ENCODE measurements around the gene TTLL3. TPM values are rescaled to one million over a fixed set of nuclear protein-coding genes. Genes with fewer than 3 reads are reported as not detected.
"Not testable (repeated sequence)": the region's sequence is repeated elsewhere in the genome, so short reads cannot be mapped to it uniquely, and the experiment has no call there.

The TTLL3 gene
- total RNA-seq, 5 donors from 2014 or later (not counting 1 experiment from before 2014, with no cell fraction given): 59.8 to 94.9 (median 67.4) TPM

- ATAC-seq (replicated peaks in 1 of 4) (no peak), DNase-seq (no peak)
- Mint-ChIP-seq H3K36me3 (no peaks in the 10 kb centered on the region), H3K4me3 (no peak overlapping the region), H3K27me3 (no peaks in the 10 kb centered on the region), H3K9me3 (no peaks in the 10 kb centered on the region), H3K27ac (no peak overlapping the region), H3K4me1 (peaks cover 13 to 36% (median 29%) of the 10 kb centered on the region in 3 donors)
- Histone ChIP-seq H3K36me3 (ENCODE audit: control insufficient read depth in 2 of 2, extremely low read depth in 1 of 2, insufficient read depth in 1 of 2, low read length in 1 of 2) (no peaks in the 10 kb centered on the region), H3K4me3 (ENCODE audit: control insufficient read depth in 1 of 2, extremely low read depth in 1 of 2, low read length in 1 of 2) (no peak overlapping the region), H3K9me3 (no peaks in the 10 kb centered on the region), H3K27me3 (replicated peaks in 1 of 2; ENCODE audit: control insufficient read depth in 2 of 2, extremely low read depth in 1 of 2, insufficient read depth in 2 of 2, low read length in 1 of 2) (peaks cover 0 to 9% of the 10 kb centered on the region in 2 experiments), H3K4me1 (ENCODE audit: control insufficient read depth in 1 of 2, extremely low read depth in 1 of 2, insufficient read depth in 2 of 2, low read length in 2 of 2) (peaks cover 2 to 19% of the 10 kb centered on the region in 2 experiments), H3K27ac (ENCODE audit: low read length) (no peak overlapping the region)
- WGBS (ENCODE audit: insufficient coverage): no CpG with 5 or more reads among the region's 7 CpGs
- ChIA-PET POLR2A (interaction anchor here in 1 of 2 donors (0.6 kb wide), 1 partner anchor 71 kb away, joined by 3 read pairs; no protein-coding TSS in a partner anchor), CTCF (no interaction called here)
Observed at GRCh38 chr3:9767418-9767817, 42.6 kb upstream of the TTLL3 start.

DNA sequence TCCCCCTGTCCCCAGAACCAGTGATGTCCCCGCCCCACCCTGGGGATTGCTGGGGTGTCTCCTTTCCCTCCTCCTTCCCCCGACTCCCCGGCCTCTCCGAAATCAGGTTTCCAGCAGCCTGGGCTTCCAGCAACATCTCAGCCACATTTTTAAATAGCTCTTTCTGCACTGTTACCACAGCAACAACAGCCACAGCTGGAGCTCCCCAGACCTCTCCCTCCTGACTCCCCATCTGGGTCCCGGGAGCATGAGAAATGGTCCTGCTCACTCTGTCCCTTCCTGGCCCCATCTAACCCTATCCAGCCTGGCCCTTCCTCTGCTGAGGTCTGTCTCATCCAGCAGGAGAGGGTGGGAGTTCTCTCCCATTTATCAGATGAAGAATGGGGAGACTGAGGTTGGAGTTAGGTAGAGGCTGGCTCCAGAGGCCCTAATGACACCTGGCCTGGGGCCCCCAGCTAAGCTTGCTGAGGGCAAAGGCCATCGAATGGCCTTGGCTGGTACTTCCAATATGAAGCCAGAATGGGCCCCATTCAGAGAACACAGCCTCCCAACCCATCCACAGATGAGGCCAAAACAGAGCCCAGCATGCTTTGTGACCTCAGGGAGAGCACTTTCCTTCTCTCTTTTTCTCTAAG, 41.8 kb upstream of the TTLL3 start:
- Mint-ChIP-seq H3K4me3 (peak overlapping the region in 1 of 3 donors; percentile 54), H3K9me3 (no peaks in the 10 kb centered on the region)

GRCh38 chr3:9769012-9769411, 41.0 kb upstream of the TTLL3 start:
- H3K4me3 ChIP-seq (ENCODE audit: control insufficient read depth in 1 of 2, extremely low read depth in 1 of 2, low read length in 1 of 2): peak overlapping the region in 1 of 2 donors; percentile 19
- H3K36me3 ChIP-seq (ENCODE audit: control insufficient read depth in 2 of 2, extremely low read depth in 1 of 2, insufficient read depth in 1 of 2, low read length in 1 of 2): no peaks in the 10 kb centered on the region
- peaks cover 0 to 9% of the 10 kb centered on the region in 2 experiments for H3K27me3 ChIP-seq (replicated peaks in 1 of 2; ENCODE audit: control insufficient read depth in 2 of 2, extremely low read depth in 1 of 2, insufficient read depth in 2 of 2, low read length in 1 of 2)
- no peaks in the 10 kb centered on the region for H3K9me3 ChIP-seq
- H3K4me1 ChIP-seq (ENCODE audit: control insufficient read depth in 1 of 2, extremely low read depth in 1 of 2, insufficient read depth in 2 of 2, low read length in 2 of 2): peaks cover 2 to 19% of the 10 kb centered on the region in 2 experiments
- Mint-ChIP-seq H3K36me3 (no peaks in the 10 kb centered on the region), H3K27me3 (no peaks in the 10 kb centered on the region), H3K4me3 (peak overlapping the region; percentile 43 to 65 (median 54)), H3K4me1 (peaks cover 13 to 36% (median 29%) of the 10 kb centered on the region in 3 donors), H3K27ac (peak overlapping the region in 1 of 2 donors; percentile 3), H3K9me3 (no peaks in the 10 kb centered on the region)
- WGBS (ENCODE audit: insufficient coverage): 97% methylated on average over 5 of the region's 5 CpGs
- ChIA-PET POLR2A (interaction anchor here in 1 of 2 donors (0.5 to 0.6 kb wide), 2 partner anchors 12 to 406 kb away, joined by 4 to 7 read pairs; no protein-coding TSS in a partner anchor), CTCF (no interaction called here)
- H3K27ac ChIP-seq (ENCODE audit: low read length): no peak overlapping the region
- no peak for DNase-seq
- no peak for ATAC-seq (replicated peaks in 1 of 4)

More for the DNA sequence above, 41.8 kb upstream of the TTLL3 start:
- Mint-ChIP-seq H3K36me3 (no peaks in the 10 kb centered on the region), H3K27me3 (no peaks in the 10 kb centered on the region), H3K27ac (peak overlapping the region in 1 of 2 donors; percentile 48), H3K4me1 (peaks cover 13 to 36% (median 29%) of the 10 kb centered on the region in 3 donors)
- Histone ChIP-seq H3K27ac (ENCODE audit: low read length) (no peak overlapping the region), H3K36me3 (ENCODE audit: control insufficient read depth in 2 of 2, extremely low read depth in 1 of 2, insufficient read depth in 1 of 2, low read length in 1 of 2) (no peaks in the 10 kb centered on the region), H3K4me3 (ENCODE audit: control insufficient read depth in 1 of 2, extremely low read depth in 1 of 2, low read length in 1 of 2) (no peak overlapping the region), H3K9me3 (no peaks in the 10 kb centered on the region), H3K4me1 (ENCODE audit: control insufficient read depth in 1 of 2, extremely low read depth in 1 of 2, insufficient read depth in 2 of 2, low read length in 2 of 2) (peaks cover 2 to 19% of the 10 kb centered on the region in 2 experiments), H3K27me3 (replicated peaks in 1 of 2; ENCODE audit: control insufficient read depth in 2 of 2, extremely low read depth in 1 of 2, insufficient read depth in 2 of 2, low read length in 1 of 2) (peaks cover 0 to 9% of the 10 kb centered on the region in 2 experiments)
- DNase-seq (no peak), ATAC-seq (replicated peaks in 1 of 4) (no peak)
- 87% methylated on average over 3 of the region's 6 CpGs for WGBS (ENCODE audit: insufficient coverage)
- CTCF ChIA-PET: no interaction called here
- POLR2A ChIA-PET: no interaction called here

- Mint-ChIP-seq H3K4me1 (peaks cover 13 to 36% (median 29%) of the 10 kb centered on the region in 3 donors), H3K36me3 (no peaks in the 10 kb centered on the region), H3K27ac (peak within 1 kb of the TSS in 1 of 2 donors; percentile 16), H3K27me3 (no peaks in the 10 kb centered on the region), H3K4me3 (peak within 1 kb of the TSS; percentile 53 to 68 (median 54)), H3K9me3 (no peaks in the 10 kb centered on the region)
- 9% methylated on average over 46 of the region's 49 CpGs for whole genome bisulfite sequencing (ENCODE audit: insufficient coverage)
- ATAC-seq (replicated peaks in 1 of 4) (peak; percentile 92 to 99 (median 94)), DNase-seq (peak in 33 of 35 experiments; percentile 23 to 62 (median 38))
- peak within 1 kb of the TSS; percentile 50 to 74 for H3K4me3 ChIP-seq (ENCODE audit: control insufficient read depth in 1 of 2, extremely low read depth in 1 of 2, low read length in 1 of 2)
- ChIA-PET CTCF (no interaction called here), POLR2A (interaction anchor here in 1 of 2 donors (0.5 to 0.8 kb wide), 2 partner anchors 12 to 17 kb away, joined by 3 to 4 read pairs; no protein-coding TSS in a partner anchor)
- H3K27ac ChIP-seq (ENCODE audit: low read length): no peak within 1 kb of the TSS
- peaks cover 0 to 9% of the 10 kb centered on the region in 2 experiments for H3K27me3 ChIP-seq (replicated peaks in 1 of 2; ENCODE audit: control insufficient read depth in 2 of 2, extremely low read depth in 1 of 2, insufficient read depth in 2 of 2, low read length in 1 of 2)
- peaks cover 2 to 19% of the 10 kb centered on the region in 2 experiments for H3K4me1 ChIP-seq (ENCODE audit: control insufficient read depth in 1 of 2, extremely low read depth in 1 of 2, insufficient read depth in 2 of 2, low read length in 2 of 2)
- no peaks in the 10 kb centered on the region for H3K9me3 ChIP-seq
- no peaks in the 10 kb centered on the region for H3K36me3 ChIP-seq (ENCODE audit: control insufficient read depth in 2 of 2, extremely low read depth in 1 of 2, insufficient read depth in 1 of 2, low read length in 1 of 2)
Observed at GRCh38 chr3:9769426-9770275, 40.4 kb upstream of the TTLL3 start, which contains the start of gene CAMK1. Gene CAMK1, minus strand, starts transcription at chr3:9769947. Its CDS starts 2,198 bp downstream, at chr3:9767749.

DNA sequence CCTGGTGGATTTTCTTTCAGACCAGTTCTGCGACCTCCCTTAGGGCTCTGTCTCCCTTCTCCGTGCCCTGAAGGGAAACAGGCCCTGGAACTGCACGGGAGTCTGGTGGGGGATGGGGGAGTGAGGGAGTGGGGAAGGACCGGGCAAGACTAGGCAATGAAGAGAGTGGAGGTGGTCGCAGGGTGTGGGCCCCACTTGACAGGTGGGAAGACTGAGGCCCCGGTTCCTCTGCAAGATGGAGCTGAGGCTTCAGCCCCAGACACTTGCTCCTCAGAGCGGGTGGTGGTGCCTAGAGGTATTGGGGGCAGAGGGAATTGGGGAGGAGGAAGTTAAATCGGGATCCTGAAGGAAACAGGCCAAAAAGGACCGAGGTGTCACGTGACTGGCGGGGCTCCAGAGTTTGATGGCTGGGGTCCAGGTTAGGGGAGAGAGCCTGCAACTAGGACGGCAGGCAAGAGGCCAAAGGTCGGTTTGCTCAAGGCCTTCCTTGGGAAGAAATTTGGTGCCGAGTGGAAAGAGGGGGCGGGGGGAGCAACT, 39.7 kb upstream of the TTLL3 start:
- no peaks in the 10 kb centered on the region for H3K36me3 ChIP-seq (ENCODE audit: control insufficient read depth in 2 of 2, extremely low read depth in 1 of 2, insufficient read depth in 1 of 2, low read length in 1 of 2)
- H3K27ac ChIP-seq (ENCODE audit: low read length): no peak overlapping the region
- no peak for ATAC-seq (replicated peaks in 1 of 4)
- H3K4me1 Mint-ChIP-seq: peaks cover 13 to 36% (median 29%) of the 10 kb centered on the region in 3 donors
- peak overlapping the region; percentile 53 to 68 (median 54) for H3K4me3 Mint-ChIP-seq
- no peaks in the 10 kb centered on the region for H3K27me3 Mint-ChIP-seq
- peaks cover 2 to 19% of the 10 kb centered on the region in 2 experiments for H3K4me1 ChIP-seq (ENCODE audit: control insufficient read depth in 1 of 2, extremely low read depth in 1 of 2, insufficient read depth in 2 of 2, low read length in 2 of 2)
- WGBS (ENCODE audit: insufficient coverage): 69% methylated on average over 9 of the region's 15 CpGs
- H3K4me3 ChIP-seq (ENCODE audit: control insufficient read depth in 1 of 2, extremely low read depth in 1 of 2, low read length in 1 of 2): peak overlapping the region; percentile 50 to 74
- no peaks in the 10 kb centered on the region for H3K9me3 ChIP-seq
- no peaks in the 10 kb centered on the region for H3K9me3 Mint-ChIP-seq
- no peak for DNase-seq
- ChIA-PET CTCF (no interaction called here), POLR2A (interaction anchor here (0.6 to 0.8 kb wide), 2 partner anchors 18 to 23 kb away, joined by 3 to 4 read pairs; no protein-coding TSS in a partner anchor)
- no peaks in the 10 kb centered on the region for H3K36me3 Mint-ChIP-seq
- H3K27ac Mint-ChIP-seq: peak overlapping the region in 1 of 2 donors; percentile 16
- H3K27me3 ChIP-seq (replicated peaks in 1 of 2; ENCODE audit: control insufficient read depth in 2 of 2, extremely low read depth in 1 of 2, insufficient read depth in 2 of 2, low read length in 1 of 2): peaks cover 0 to 9% of the 10 kb centered on the region in 2 experiments

DNA sequence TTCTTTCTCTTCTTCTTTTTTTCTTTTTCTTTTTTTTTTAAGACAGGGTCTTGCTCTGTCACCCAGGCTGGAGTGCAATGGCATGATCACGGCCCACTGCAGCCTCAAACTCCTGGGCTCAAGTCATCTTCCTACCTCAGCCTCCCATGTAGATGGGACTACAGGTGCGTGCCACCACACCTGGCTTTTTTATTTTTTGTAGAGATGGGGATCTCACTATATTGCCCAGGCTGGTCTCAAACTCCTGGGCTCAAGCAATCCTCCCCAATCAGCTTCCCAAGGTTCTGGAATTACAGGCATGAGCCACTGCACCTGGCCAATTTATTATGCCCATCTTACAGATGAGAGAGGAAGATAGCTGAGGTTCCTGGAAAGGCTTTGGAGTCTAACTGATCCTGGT, 39.1 kb upstream of the TTLL3 start:
- not testable (repeated sequence) for H3K36me3 ChIP-seq (ENCODE audit: control insufficient read depth in 2 of 2, extremely low read depth in 1 of 2, insufficient read depth in 1 of 2, low read length in 1 of 2); H3K9me3 ChIP-seq; H3K27ac ChIP-seq (ENCODE audit: low read length); H3K27me3 Mint-ChIP-seq; H3K27me3 ChIP-seq (replicated peaks in 1 of 2; ENCODE audit: control insufficient read depth in 2 of 2, extremely low read depth in 1 of 2, insufficient read depth in 2 of 2, low read length in 1 of 2); DNase-seq; H3K36me3 Mint-ChIP-seq; H3K9me3 Mint-ChIP-seq; ATAC-seq (replicated peaks in 1 of 4); H3K4me3 ChIP-seq (ENCODE audit: control insufficient read depth in 1 of 2, extremely low read depth in 1 of 2, low read length in 1 of 2)
- H3K4me1 ChIP-seq (ENCODE audit: control insufficient read depth in 1 of 2, extremely low read depth in 1 of 2, insufficient read depth in 2 of 2, low read length in 2 of 2): peaks cover 2 to 19% of the 10 kb centered on the region in 2 experiments
- H3K4me3 Mint-ChIP-seq: peak overlapping the region; percentile 25 to 56 (median 54)
- POLR2A ChIA-PET: interaction anchor here in 1 of 2 donors (0.6 kb wide), 1 partner anchor 23 kb away, joined by 4 read pairs; no protein-coding TSS in a partner anchor
- H3K4me1 Mint-ChIP-seq: peaks cover 13 to 38% (median 29%) of the 10 kb centered on the region in 3 donors
- no CpG with 5 or more reads among the region's 2 CpGs for WGBS (ENCODE audit: insufficient coverage)
- CTCF ChIA-PET: interaction anchor here in 1 of 2 donors (0.7 kb wide), 1 partner anchor 15 kb away, joined by 3 read pairs; no protein-coding TSS in a partner anchor
- peak overlapping the region in 1 of 2 donors; percentile 22 for H3K27ac Mint-ChIP-seq

Data from T-cell (primary cell).